ENCODE measurements around the gene SLC5A4. TPM values are rescaled to one million over a fixed set of nuclear protein-coding genes. Genes with fewer than 3 reads are reported as not detected.
A peak's percentile ranks its signal among the peaks of the same experiment; 100 is the strongest.

The SLC5A4 gene
- total RNA-seq, 4 donors from 2014 or later: 0.21 to 2.4 (median 1.3) TPM

GRCh38 chr22:32208681-32209080 lies 46.5 kb downstream of the SLC5A4 start:
- H3K27me3 ChIP-seq: peaks cover 0 to 13% of the 10 kb centered on the region in 2 donors
- H3K9me3 ChIP-seq: no peaks in the 10 kb centered on the region
- no peak for TF ChIP-seq POLR2A (IDR thresholded peaks at IDR 0.05)
- no peak for DNase-seq (ENCODE audit: low spot score in 2 of 2)
- H3K4me3 ChIP-seq: no peak overlapping the region
- 80 to 81% methylated on average over 3 of the region's 3 CpGs for whole genome bisulfite sequencing, 2 donors
- H3K27ac ChIP-seq: no peak overlapping the region
- no peaks in the 10 kb centered on the region for H3K36me3 ChIP-seq
- H3K4me1 ChIP-seq: peaks cover 0 to 5% (median 0%) of the 10 kb centered on the region in 4 donors

- Histone ChIP-seq H3K36me3 (no peaks in the 10 kb centered on the region), H3K27me3 (peaks cover 0 to 19% of the 10 kb centered on the region in 2 donors), H3K4me1 (peaks cover 0 to 11% (median 0%) of the 10 kb centered on the region in 4 donors), H3K27ac (no peak overlapping the region), H3K9me3 (no peaks in the 10 kb centered on the region), H3K4me3 (no peak overlapping the region)
- DNase-seq (ENCODE audit: low spot score in 2 of 2): no peak
- WGBS, 2 donors: 84 to 91% methylated on average over 4 of the region's 4 CpGs
- TF ChIP-seq CTCF (IDR thresholded peaks at IDR 0.05) (no peak), POLR2A (IDR thresholded peaks at IDR 0.05) (no peak), EP300 (IDR thresholded peaks at IDR 0.05) (no peak)
Measured at GRCh38 chr22:32207971-32208480, 47.1 kb downstream of the SLC5A4 start.

- Histone ChIP-seq H3K4me3 (no peak overlapping the region), H3K9me3 (no peaks in the 10 kb centered on the region), H3K27me3 (peaks cover 0 to 26% of the 10 kb centered on the region in 2 donors), H3K4me1 (peaks cover 0 to 21% (median 0%) of the 10 kb centered on the region in 4 donors), H3K27ac (no peak overlapping the region), H3K36me3 (no peaks in the 10 kb centered on the region)
- TF ChIP-seq CTCF (IDR thresholded peaks at IDR 0.05) (peak in 3 of 5 experiments; percentile 25 to 34 (median 32)), EP300 (IDR thresholded peaks at IDR 0.05) (no peak)
- no peak for DNase-seq (ENCODE audit: low spot score in 2 of 2)
- WGBS, 2 donors: 77 to 81% methylated on average over 14 to 19 of the region's 22 CpGs
Measured at GRCh38 chr22:32206774-32207758, 48.1 kb downstream of the SLC5A4 start.

GRCh38 chr22:32205974-32206773 lies 49.0 kb downstream of the SLC5A4 start:
- DNase-seq (ENCODE audit: low spot score in 2 of 2): no peak
- H3K36me3 ChIP-seq: no peaks in the 10 kb centered on the region

More at GRCh38 chr22:32205974-32206773, 49.0 kb downstream of the SLC5A4 start:
- TF ChIP-seq POLR2A (IDR thresholded peaks at IDR 0.05): no peak
- TF ChIP-seq CTCF (IDR thresholded peaks at IDR 0.05): no peak
- no peak for TF ChIP-seq EP300 (IDR thresholded peaks at IDR 0.05)
- WGBS, 2 donors: 86 to 93% methylated on average over 20 to 26 of the region's 30 CpGs
- Histone ChIP-seq H3K27ac (no peak overlapping the region), H3K27me3 (peaks cover 0 to 34% of the 10 kb centered on the region in 2 donors), H3K9me3 (no peaks in the 10 kb centered on the region), H3K4me3 (no peak overlapping the region), H3K4me1 (peaks cover 0 to 21% (median 0%) of the 10 kb centered on the region in 4 donors)

All from tibial nerve (tissue), 4 donors.